ENCODE data around the gene APOL2.
"Not testable (repeated sequence)": the region's sequence is repeated elsewhere in the genome, so short reads cannot be mapped to it uniquely, and the experiment has no call there.

DNA sequence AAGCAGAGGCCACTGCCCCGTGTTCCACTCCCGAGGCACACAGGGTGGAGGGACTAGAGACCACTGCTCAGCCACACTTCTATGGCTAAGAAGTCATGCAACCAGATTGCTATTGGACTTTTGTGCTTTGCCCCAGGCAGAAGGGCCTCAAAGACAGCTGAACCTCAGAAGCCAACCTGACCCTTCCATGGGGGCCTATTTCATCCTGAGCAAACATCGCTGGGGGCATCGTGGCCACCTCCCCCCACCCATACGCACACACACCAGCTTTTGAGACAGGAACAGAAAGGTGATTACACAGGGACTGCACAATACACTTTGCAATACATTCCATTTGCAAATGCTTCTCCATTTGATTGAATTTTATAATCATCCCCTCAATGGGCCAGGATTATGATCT lies 33.8 kb downstream of the APOL2 start:
- TF ChIP-seq POLR2A (IDR thresholded peaks at IDR 0.05); POLR2AphosphoS5 (IDR thresholded peaks at IDR 0.05; ENCODE audit: insufficient read depth in 1 of 2, low read depth in 1 of 2): not testable (repeated sequence)
- TF ChIP-seq, protein P1, sequence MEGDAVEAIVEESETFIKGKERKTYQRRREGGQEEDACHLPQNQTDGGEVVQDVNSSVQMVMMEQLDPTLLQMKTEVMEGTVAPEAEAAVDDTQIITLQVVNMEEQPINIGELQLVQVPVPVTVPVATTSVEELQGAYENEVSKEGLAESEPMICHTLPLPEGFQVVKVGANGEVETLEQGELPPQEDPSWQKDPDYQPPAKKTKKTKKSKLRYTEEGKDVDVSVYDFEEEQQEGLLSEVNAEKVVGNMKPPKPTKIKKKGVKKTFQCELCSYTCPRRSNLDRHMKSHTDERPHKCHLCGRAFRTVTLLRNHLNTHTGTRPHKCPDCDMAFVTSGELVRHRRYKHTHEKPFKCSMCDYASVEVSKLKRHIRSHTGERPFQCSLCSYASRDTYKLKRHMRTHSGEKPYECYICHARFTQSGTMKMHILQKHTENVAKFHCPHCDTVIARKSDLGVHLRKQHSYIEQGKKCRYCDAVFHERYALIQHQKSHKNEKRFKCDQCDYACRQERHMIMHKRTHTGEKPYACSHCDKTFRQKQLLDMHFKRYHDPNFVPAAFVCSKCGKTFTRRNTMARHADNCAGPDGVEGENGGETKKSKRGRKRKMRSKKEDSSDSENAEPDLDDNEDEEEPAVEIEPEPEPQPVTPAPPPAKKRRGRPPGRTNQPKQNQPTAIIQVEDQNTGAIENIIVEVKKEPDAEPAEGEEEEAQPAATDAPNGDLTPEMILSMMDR (IDR thresholded peaks at IDR 0.05) = not testable (repeated sequence)
